ENCODE measurements around the gene MKS1. TPM values are rescaled to one million over a fixed set of nuclear protein-coding genes. Genes with fewer than 3 reads are reported as not detected.

The MKS1 gene
- total RNA-seq, 1 experiment from 2014 or later, result 28.6 TPM

GRCh38 chr17:58245428-58246103 is 26.5 kb upstream of the MKS1 start:
- TF ChIP-seq, protein P1, sequence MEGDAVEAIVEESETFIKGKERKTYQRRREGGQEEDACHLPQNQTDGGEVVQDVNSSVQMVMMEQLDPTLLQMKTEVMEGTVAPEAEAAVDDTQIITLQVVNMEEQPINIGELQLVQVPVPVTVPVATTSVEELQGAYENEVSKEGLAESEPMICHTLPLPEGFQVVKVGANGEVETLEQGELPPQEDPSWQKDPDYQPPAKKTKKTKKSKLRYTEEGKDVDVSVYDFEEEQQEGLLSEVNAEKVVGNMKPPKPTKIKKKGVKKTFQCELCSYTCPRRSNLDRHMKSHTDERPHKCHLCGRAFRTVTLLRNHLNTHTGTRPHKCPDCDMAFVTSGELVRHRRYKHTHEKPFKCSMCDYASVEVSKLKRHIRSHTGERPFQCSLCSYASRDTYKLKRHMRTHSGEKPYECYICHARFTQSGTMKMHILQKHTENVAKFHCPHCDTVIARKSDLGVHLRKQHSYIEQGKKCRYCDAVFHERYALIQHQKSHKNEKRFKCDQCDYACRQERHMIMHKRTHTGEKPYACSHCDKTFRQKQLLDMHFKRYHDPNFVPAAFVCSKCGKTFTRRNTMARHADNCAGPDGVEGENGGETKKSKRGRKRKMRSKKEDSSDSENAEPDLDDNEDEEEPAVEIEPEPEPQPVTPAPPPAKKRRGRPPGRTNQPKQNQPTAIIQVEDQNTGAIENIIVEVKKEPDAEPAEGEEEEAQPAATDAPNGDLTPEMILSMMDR (IDR thresholded peaks at IDR 0.05; ENCODE audit: insufficient read depth in 1 of 2, low read depth in 1 of 2, low read length in 1 of 2, severe bottlenecking in 1 of 2, unreplicated experiment in 1 of 2), result no peak
- ChIA-PET CTCF (no interaction called here), POLR2A (no interaction called here)
- Histone ChIP-seq H3K36me3 (ENCODE audit: control insufficient read depth, insufficient read depth, low read length) (no peaks in the 10 kb centered on the region), H3K4me1 (peaks cover 3% of the 10 kb centered on the region), H3K27me3 (replicated peaks; ENCODE audit: control insufficient read depth, insufficient read depth, low read length) (no peaks in the 10 kb centered on the region), H3K4me3 (ENCODE audit: low read depth, low read length) (no peak overlapping the region), H3K9me3 (no peaks in the 10 kb centered on the region)
- Mint-ChIP-seq H3K36me3 (ENCODE audit: insufficient read depth, unreplicated experiment) (peaks cover 5% of the 10 kb centered on the region), H3K4me1 (ENCODE audit: low read depth, unreplicated experiment) (peaks cover 17% of the 10 kb centered on the region), H3K4me3 (ENCODE audit: unreplicated experiment) (no peak overlapping the region), H3K27ac (ENCODE audit: unreplicated experiment) (no peak overlapping the region), H3K9me3 (ENCODE audit: unreplicated experiment) (no peaks in the 10 kb centered on the region), H3K27me3 (ENCODE audit: insufficient read depth, unreplicated experiment) (peaks cover 19% of the 10 kb centered on the region)
- intact Hi-C loops (cut with micrococcal nuclease; ENCODE audit: unreplicated experiment), result no loop called here
- BruUV-seq (replicated peaks), result no TSS peak
- no peak for DNase-seq

DNA sequence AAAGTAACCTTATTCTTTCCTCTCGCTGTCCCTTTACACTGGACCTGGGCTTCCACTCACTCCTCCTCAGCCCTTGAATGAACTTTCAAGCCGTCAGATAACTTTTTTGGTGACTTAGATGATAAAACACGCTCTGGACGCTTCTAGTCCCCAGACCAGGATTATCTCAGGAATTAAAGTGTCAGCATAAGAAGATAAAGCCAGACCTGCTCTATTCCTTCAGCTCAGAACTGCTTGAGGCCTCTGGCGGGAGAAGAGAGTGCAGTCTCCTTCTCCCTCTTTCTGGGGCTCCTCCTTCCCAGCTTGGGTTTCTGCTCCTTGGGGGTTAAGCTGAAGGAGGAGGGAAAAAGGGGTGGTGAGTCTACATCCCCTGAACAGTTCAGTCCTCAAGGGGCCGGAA is 25.9 kb upstream of the MKS1 start:
- H3K4me3 Mint-ChIP-seq (ENCODE audit: unreplicated experiment), result no peak overlapping the region
- peaks cover 23% of the 10 kb centered on the region for H3K27me3 Mint-ChIP-seq (ENCODE audit: insufficient read depth, unreplicated experiment)
- DNase-seq, result no peak
- Histone ChIP-seq H3K27me3 (replicated peaks; ENCODE audit: control insufficient read depth, insufficient read depth, low read length) (no peaks in the 10 kb centered on the region), H3K36me3 (ENCODE audit: control insufficient read depth, insufficient read depth, low read length) (no peaks in the 10 kb centered on the region), H3K4me3 (ENCODE audit: low read depth, low read length) (no peak overlapping the region), H3K4me1 (peaks cover 3% of the 10 kb centered on the region), H3K9me3 (no peaks in the 10 kb centered on the region)
- peaks cover 17% of the 10 kb centered on the region for H3K4me1 Mint-ChIP-seq (ENCODE audit: low read depth, unreplicated experiment)
- BruUV-seq (replicated peaks), result no TSS peak
- H3K27ac Mint-ChIP-seq (ENCODE audit: unreplicated experiment), result no peak overlapping the region
- H3K36me3 Mint-ChIP-seq (ENCODE audit: insufficient read depth, unreplicated experiment), result peaks cover 5% of the 10 kb centered on the region
- intact Hi-C loops (cut with micrococcal nuclease; ENCODE audit: unreplicated experiment), result no loop called here
- POLR2A ChIA-PET, result no interaction called here
- TF ChIP-seq, protein P1 (IDR thresholded peaks at IDR 0.05; ENCODE audit: insufficient read depth in 1 of 2, low read depth in 1 of 2, low read length in 1 of 2, severe bottlenecking in 1 of 2, unreplicated experiment in 1 of 2), result no peak
- H3K9me3 Mint-ChIP-seq (ENCODE audit: unreplicated experiment), result no peaks in the 10 kb centered on the region
- CTCF ChIA-PET, result interaction anchor here (0.5 kb wide), 1 partner anchor 314 kb away, joined by 4 read pairs; no protein-coding TSS in a partner anchor

DNA sequence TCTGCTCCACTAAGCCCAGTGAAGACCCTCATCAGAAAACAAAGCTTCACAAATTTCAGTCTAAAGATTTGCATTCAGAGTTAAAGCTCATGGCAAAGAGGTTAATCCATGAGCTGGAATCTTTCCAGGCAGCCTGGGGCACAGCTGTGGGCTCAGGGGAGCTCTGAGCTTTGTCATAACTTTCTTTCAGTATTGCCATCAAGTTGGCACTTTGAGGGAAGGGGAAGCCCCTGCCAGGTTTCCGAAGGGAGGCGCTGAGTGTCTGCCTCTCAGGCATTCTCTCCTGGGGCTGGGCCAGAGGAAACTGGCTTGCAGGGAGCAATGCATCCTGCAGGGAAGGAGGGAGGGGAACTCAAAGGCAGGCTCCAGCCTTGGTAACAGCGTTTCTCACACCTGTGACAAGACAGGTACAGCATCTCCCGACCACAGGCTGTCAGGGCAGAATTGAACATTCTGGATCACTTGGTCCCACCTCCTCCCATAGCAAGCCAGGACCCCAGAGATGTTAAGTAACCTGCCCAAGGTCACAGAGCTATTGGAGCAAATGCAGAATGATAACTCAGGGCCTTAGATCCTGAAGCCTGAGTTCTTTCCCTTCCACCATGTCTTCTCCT is 23.2 kb upstream of the MKS1 start:
- Mint-ChIP-seq H3K4me3 (ENCODE audit: unreplicated experiment) (no peak overlapping the region), H3K4me1 (ENCODE audit: low read depth, unreplicated experiment) (peaks cover 17% of the 10 kb centered on the region), H3K27ac (ENCODE audit: unreplicated experiment) (no peak overlapping the region), H3K27me3 (ENCODE audit: insufficient read depth, unreplicated experiment) (peaks cover 26% of the 10 kb centered on the region), H3K36me3 (ENCODE audit: insufficient read depth, unreplicated experiment) (peaks cover 5% of the 10 kb centered on the region), H3K9me3 (ENCODE audit: unreplicated experiment) (no peaks in the 10 kb centered on the region)
- no peak overlapping the region for H3K4me3 ChIP-seq (ENCODE audit: low read depth, low read length)
- no TSS peak for BruUV-seq (replicated peaks)
- TF ChIP-seq, protein P1 (IDR thresholded peaks at IDR 0.05; ENCODE audit: insufficient read depth in 1 of 2, low read depth in 1 of 2, low read length in 1 of 2, severe bottlenecking in 1 of 2, unreplicated experiment in 1 of 2), result no peak
- DNase-seq, result no peak
- intact Hi-C loops (cut with micrococcal nuclease; ENCODE audit: unreplicated experiment), result no loop called here
- POLR2A ChIA-PET, result no interaction called here
- H3K36me3 ChIP-seq (ENCODE audit: control insufficient read depth, insufficient read depth, low read length), result no peaks in the 10 kb centered on the region
- CTCF ChIA-PET, result no interaction called here
- no peaks in the 10 kb centered on the region for H3K9me3 ChIP-seq
- H3K27me3 ChIP-seq (replicated peaks; ENCODE audit: control insufficient read depth, insufficient read depth, low read length), result no peaks in the 10 kb centered on the region
- no peaks in the 10 kb centered on the region for H3K4me1 ChIP-seq
